GF-D8 (cell line): Measurements from ENCODE around the gene LMO1.

Experiments
- DNase-seq: peaks from one replicate; lab custom pipeline; 2025; lab: John Stamatoyannopoulos, UW

Gene LMO1

GRCh38 chr11:8203414-8203715, 60.3 kb downstream of the LMO1 start:
- DNase-seq, result no peak

GRCh38 chr11:8202516-8203413, 60.9 kb downstream of the LMO1 start:
- no peak for DNase-seq

GRCh38 chr11:8201644-8202365, 61.9 kb downstream of the LMO1 start:
- DNase-seq, result peak; percentile 1

- no peak for DNase-seq
Observed at GRCh38 chr11:8199676-8200075, 64.0 kb downstream of the LMO1 start.

- no peak for DNase-seq
Observed at GRCh38 chr11:8196749-8197148, 66.9 kb downstream of the LMO1 start.

GRCh38 chr11:8194956-8195355, 68.7 kb downstream of the LMO1 start:
- no peak for DNase-seq

GRCh38 chr11:8192896-8193209, 70.8 kb downstream of the LMO1 start:
- DNase-seq, result no peak

GRCh38 chr11:8192016-8192895, 71.4 kb downstream of the LMO1 start:
- no peak for DNase-seq

- no peak for DNase-seq
Observed at GRCh38 chr11:8190431-8190830, 73.2 kb downstream of the LMO1 start.

- no peak for DNase-seq
Observed at GRCh38 chr11:8186429-8186828, 77.2 kb downstream of the LMO1 start.

GRCh38 chr11:8183111-8183510, 80.6 kb downstream of the LMO1 start:
- no peak for DNase-seq

- no peak for DNase-seq
Observed at GRCh38 chr11:8180469-8180868, 83.2 kb downstream of the LMO1 start.

GRCh38 chr11:8178297-8178696, 85.4 kb downstream of the LMO1 start:
- no peak for DNase-seq

GRCh38 chr11:8177136-8177535, 86.5 kb downstream of the LMO1 start:
- DNase-seq, result no peak
